Fibroblast of the aortic adventitia (primary cell): ENCODE data around the gene DVL3. TPM values are rescaled to one million over a fixed set of nuclear protein-coding genes. Genes with fewer than 3 reads are reported as not detected.

ENCODE experiments used
- DNase-seq: peaks from one replicate; pipeline ENCODE4 v3.0.0-alpha.2; 2010; ENCODE audit warnings: low read depth
- H3K4me3 ChIP-seq: 2 replicates; pipeline ENCODE4 v1.5.1; 2011; ENCODE audit warnings: low read depth, mild to moderate bottlenecking, control low read depth, low read length, moderate library complexity
- CTCF ChIP-seq: IDR thresholded peaks from 2 replicates; pipeline ENCODE4 v1.5.1; 2011; ENCODE audit warnings: mild to moderate bottlenecking, low read length, control low read depth, inconsistent platforms; ENCODE audit not compliant: insufficient read depth
- total RNA-seq: library from RNA; depleted of rRNA; stranded (reverse); fragments of >200 nt; gene quantifications from 2 replicates; pipeline ENCODE4 v1.2.3, GENCODE V29; 2012; ENCODE audit warnings: low replicate concordance

The DVL3 gene
- total RNA-seq, 1 donor = 28.2 TPM

GRCh38 chr3:184188080-184188479 is 32.9 kb downstream of the DVL3 start:
- TF ChIP-seq CTCF = no peak
- DNase-seq = no peak

GRCh38 chr3:184189421-184189820 is 34.2 kb downstream of the DVL3 start:
- H3K4me3 ChIP-seq = no peak overlapping the region
- no peak for TF ChIP-seq CTCF
- DNase-seq = no peak

More at GRCh38 chr3:184188080-184188479, 32.9 kb downstream of the DVL3 start:
- H3K4me3 ChIP-seq = no peak overlapping the region

- DNase-seq = no peak
- no peak overlapping the region for H3K4me3 ChIP-seq
- no peak for TF ChIP-seq CTCF
These were observed 37.7 kb downstream of the DVL3 start for GRCh38 chr3:184192889-184193288.

- TF ChIP-seq CTCF = no peak
- DNase-seq = no peak
- H3K4me3 ChIP-seq = no peak overlapping the region
These were observed 38.9 kb downstream of the DVL3 start for GRCh38 chr3:184193991-184194539.

GRCh38 chr3:184196536-184196935 is 41.4 kb downstream of the DVL3 start:
- H3K4me3 ChIP-seq = no peak overlapping the region
- no peak for DNase-seq
- TF ChIP-seq CTCF = no peak

GRCh38 chr3:184198509-184198908 is 43.3 kb downstream of the DVL3 start:
- no peak for DNase-seq
- no peak overlapping the region for H3K4me3 ChIP-seq
- TF ChIP-seq CTCF = no peak

- no peak for TF ChIP-seq CTCF
- no peak for DNase-seq
- no peak overlapping the region for H3K4me3 ChIP-seq
These were observed 45.6 kb downstream of the DVL3 start for GRCh38 chr3:184200825-184201224.
